Smooth muscle cell (in vitro differentiated cells): ENCODE measurements around the gene CNDP2. TPM values are rescaled to one million over a fixed set of nuclear protein-coding genes. Genes with fewer than 3 reads are reported as not detected.

Experiments used
- DNase-seq: peaks from one replicate; lab custom pipeline; 2025; ENCODE audit not compliant: unreplicated experiment; lab: John Stamatoyannopoulos, UW
- H2AFZ ChIP-seq: fragments of 200-600 bp; sonication (generic); 2 replicates; pipeline ENCODE4 v1.6.0; 2016; ENCODE audit warnings: antibody characterized with exemption, low read depth, mild to moderate bottlenecking
- H3F3A ChIP-seq: fragments of 200-600 bp; sonication (generic); 2 replicates; pipeline ENCODE4 v1.6.0; 2017; ENCODE audit warnings: antibody characterized with exemption, low read depth
- H3K27ac ChIP-seq: fragments of 200-600 bp; sonication (generic); 2 replicates; pipeline ENCODE4 v1.5.1; 2016; ENCODE audit warnings: low read depth, mild to moderate bottlenecking
- H3K27me3 ChIP-seq: fragments of 200-600 bp; sonication (generic); 2 replicates; pipeline ENCODE4 v1.6.1; 2016; ENCODE audit warnings: low read depth, mild to moderate bottlenecking
- H3K36me3 ChIP-seq: fragments of 200-600 bp; sonication (generic); 2 replicates; pipeline ENCODE4 v1.5.1; 2016; ENCODE audit warnings: low read depth
- H3K4me1 ChIP-seq: fragments of 200-600 bp; sonication (generic); 2 replicates; pipeline ENCODE4 v1.5.1; 2016; ENCODE audit warnings: low read depth
- H3K4me2 ChIP-seq: fragments of 200-600 bp; sonication (generic); 2 replicates; pipeline ENCODE4 v1.6.0; 2016; ENCODE audit warnings: mild to moderate bottlenecking
- H3K4me3 ChIP-seq: fragments of 200-600 bp; sonication (generic); 2 replicates; pipeline ENCODE4 v1.5.1; 2016; ENCODE audit warnings: mild to moderate bottlenecking
- H3K79me2 ChIP-seq: fragments of 200-600 bp; sonication (generic); 2 replicates; pipeline ENCODE4 v1.6.0; 2016; ENCODE audit warnings: low read depth, mild to moderate bottlenecking
- H3K9ac ChIP-seq: fragments of 200-600 bp; sonication (generic); 2 replicates; pipeline ENCODE4 v1.6.0; 2016; ENCODE audit warnings: low read depth
- H3K9me3 ChIP-seq: fragments of 200-600 bp; sonication (generic); replicated peaks from 2 replicates; pipeline ENCODE4 v1.5.1; 2016; ENCODE audit warnings: low read depth
- H4K20me1 ChIP-seq: fragments of 200-600 bp; sonication (generic); 2 replicates; pipeline ENCODE4 v1.6.0; 2016; ENCODE audit warnings: low read depth
- WGBS: methylation state at CpG from one replicate; pipeline ENCODE4 v1.1.7; 2016; ENCODE audit warnings: low lambda C conversion rate; 5-methylcytosine and 5-hydroxymethylcytosine counted together
- polyA plus RNA-seq: library from polyadenylated mRNA; unstranded; fragments of >200 nt; fragmentation: Nextera tagmentation; extraction: Ambion mirVana; gene quantifications from 2 replicates; pipeline ENCODE4 v1.2.1, GENCODE V29; 2016
- total RNA-seq: library from RNA; depleted of rRNA; stranded (reverse); fragments of >200 nt; gene quantifications from 2 replicates; pipeline ENCODE4 v1.2.3, GENCODE V29; 2014
- TF ChIP-seq, protein P1 (sequence below): fragments of 200-600 bp; sonication (generic); IDR thresholded peaks from 2 replicates; pipeline ENCODE4 v1.5.1; 2017; ENCODE audit warnings: borderline replicate concordance, mild to moderate bottlenecking, antibody characterized with exemption; ENCODE audit not compliant: insufficient read depth, poor library complexity, severe bottlenecking

Gene CNDP2
- total and polyA plus RNA-seq, 2 experiments from 2014 or later: 48.0 to 64.1 TPM

DNA sequence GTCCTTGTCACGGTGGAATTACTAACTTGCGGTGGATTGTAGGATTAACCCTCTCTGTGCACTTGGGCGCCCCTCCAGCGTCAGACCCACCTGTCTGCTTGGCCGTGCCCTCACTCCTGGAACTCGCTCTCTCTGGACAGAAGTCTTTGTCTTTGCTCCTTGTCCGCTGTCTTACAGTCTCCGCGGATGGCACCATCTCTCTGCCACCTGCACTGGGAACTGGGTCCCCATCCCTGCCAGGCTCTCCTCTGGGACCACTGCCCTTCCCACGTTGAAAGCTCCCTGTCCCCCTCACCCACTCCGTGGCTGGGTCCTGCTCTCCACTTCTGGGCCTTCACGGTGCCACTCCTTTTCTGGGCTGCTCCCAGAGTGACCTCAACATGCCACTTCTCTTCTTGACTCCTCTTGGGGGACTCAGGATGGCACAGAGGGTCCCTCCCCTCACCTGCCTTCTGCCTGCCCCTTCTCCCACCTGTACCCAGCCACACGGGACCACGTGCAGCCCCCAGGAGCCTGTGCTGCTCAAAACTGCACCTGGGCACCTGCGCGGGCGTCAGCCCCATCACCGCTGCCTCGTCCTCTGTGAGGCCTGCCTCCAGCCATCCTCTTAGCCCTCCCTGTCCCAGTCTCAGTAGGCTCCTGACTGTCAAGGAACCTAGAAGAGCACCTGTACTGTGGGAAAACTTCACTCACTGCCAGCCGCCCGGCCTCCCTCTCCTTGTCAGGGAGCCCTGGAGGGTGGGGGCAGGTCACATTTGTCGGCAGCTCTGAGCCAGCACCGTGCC is 11.1 kb downstream of the CNDP2 start:
- H2AFZ ChIP-seq: no peak overlapping the region
- no peaks in the 10 kb centered on the region for H3K36me3 ChIP-seq
- no peaks in the 10 kb centered on the region for H3F3A ChIP-seq
- H3K9ac ChIP-seq: no peak overlapping the region
- WGBS: 91% methylated on average over 23 of the region's 23 CpGs
- no peak for DNase-seq
- peaks cover 16% of the 10 kb centered on the region for H4K20me1 ChIP-seq
- no peak overlapping the region for H3K4me2 ChIP-seq
- no peak overlapping the region for H3K27ac ChIP-seq
- H3K9me3 ChIP-seq: no peaks in the 10 kb centered on the region
- H3K4me3 ChIP-seq: no peak overlapping the region
- no peaks in the 10 kb centered on the region for H3K27me3 ChIP-seq
- no peaks in the 10 kb centered on the region for H3K4me1 ChIP-seq
- TF ChIP-seq, protein P1, sequence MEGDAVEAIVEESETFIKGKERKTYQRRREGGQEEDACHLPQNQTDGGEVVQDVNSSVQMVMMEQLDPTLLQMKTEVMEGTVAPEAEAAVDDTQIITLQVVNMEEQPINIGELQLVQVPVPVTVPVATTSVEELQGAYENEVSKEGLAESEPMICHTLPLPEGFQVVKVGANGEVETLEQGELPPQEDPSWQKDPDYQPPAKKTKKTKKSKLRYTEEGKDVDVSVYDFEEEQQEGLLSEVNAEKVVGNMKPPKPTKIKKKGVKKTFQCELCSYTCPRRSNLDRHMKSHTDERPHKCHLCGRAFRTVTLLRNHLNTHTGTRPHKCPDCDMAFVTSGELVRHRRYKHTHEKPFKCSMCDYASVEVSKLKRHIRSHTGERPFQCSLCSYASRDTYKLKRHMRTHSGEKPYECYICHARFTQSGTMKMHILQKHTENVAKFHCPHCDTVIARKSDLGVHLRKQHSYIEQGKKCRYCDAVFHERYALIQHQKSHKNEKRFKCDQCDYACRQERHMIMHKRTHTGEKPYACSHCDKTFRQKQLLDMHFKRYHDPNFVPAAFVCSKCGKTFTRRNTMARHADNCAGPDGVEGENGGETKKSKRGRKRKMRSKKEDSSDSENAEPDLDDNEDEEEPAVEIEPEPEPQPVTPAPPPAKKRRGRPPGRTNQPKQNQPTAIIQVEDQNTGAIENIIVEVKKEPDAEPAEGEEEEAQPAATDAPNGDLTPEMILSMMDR: no peak
- H3K79me2 ChIP-seq: no peaks in the 10 kb centered on the region

GRCh38 chr18:74507927-74508326 is 11.8 kb downstream of the CNDP2 start:
- no peak for DNase-seq
- no peak overlapping the region for H3K4me2 ChIP-seq
- no peak overlapping the region for H3K4me3 ChIP-seq
- no peaks in the 10 kb centered on the region for H3K79me2 ChIP-seq
- peaks cover 16% of the 10 kb centered on the region for H4K20me1 ChIP-seq
- H3K36me3 ChIP-seq: no peaks in the 10 kb centered on the region
- H3K4me1 ChIP-seq: no peaks in the 10 kb centered on the region
- H3K9ac ChIP-seq: no peak overlapping the region
- H3K27me3 ChIP-seq: no peaks in the 10 kb centered on the region
- H3F3A ChIP-seq: no peaks in the 10 kb centered on the region
- WGBS: 96% methylated on average over 14 of the region's 14 CpGs
- TF ChIP-seq, protein P1: no peak
- H3K27ac ChIP-seq: no peak overlapping the region
- H2AFZ ChIP-seq: no peak overlapping the region
- no peaks in the 10 kb centered on the region for H3K9me3 ChIP-seq

DNA sequence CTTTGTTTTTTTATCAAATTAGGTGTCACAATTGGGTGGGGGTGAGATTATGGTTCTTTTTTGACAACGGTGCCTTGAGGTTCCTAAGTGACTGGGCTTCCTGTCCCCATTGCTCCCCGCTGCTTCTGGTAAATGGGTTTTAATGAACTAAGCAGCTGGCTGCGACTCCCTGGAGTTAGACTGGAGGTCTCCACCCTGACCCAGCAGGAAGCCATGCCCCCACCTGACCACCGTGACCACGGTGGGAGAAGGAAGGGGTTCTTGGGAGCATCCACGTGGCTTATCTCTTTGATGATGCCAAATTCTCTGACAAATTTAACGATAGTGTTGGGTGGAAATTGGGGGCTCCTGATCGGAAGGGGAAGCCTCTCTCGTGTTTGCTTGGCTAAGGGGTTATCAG is 12.2 kb downstream of the CNDP2 start:
- Histone ChIP-seq H3K4me3 (no peak overlapping the region), H3K27me3 (no peaks in the 10 kb centered on the region), H3K9me3 (no peaks in the 10 kb centered on the region), H3F3A (no peaks in the 10 kb centered on the region), H3K4me2 (no peak overlapping the region), H3K36me3 (no peaks in the 10 kb centered on the region), H3K4me1 (no peaks in the 10 kb centered on the region), H3K9ac (no peak overlapping the region), H4K20me1 (peaks cover 14% of the 10 kb centered on the region), H2AFZ (no peak overlapping the region), H3K79me2 (no peaks in the 10 kb centered on the region), H3K27ac (no peak overlapping the region)
- DNase-seq: no peak
- TF ChIP-seq, protein P1: no peak
- WGBS: 93% methylated on average over 9 of the region's 9 CpGs

DNA sequence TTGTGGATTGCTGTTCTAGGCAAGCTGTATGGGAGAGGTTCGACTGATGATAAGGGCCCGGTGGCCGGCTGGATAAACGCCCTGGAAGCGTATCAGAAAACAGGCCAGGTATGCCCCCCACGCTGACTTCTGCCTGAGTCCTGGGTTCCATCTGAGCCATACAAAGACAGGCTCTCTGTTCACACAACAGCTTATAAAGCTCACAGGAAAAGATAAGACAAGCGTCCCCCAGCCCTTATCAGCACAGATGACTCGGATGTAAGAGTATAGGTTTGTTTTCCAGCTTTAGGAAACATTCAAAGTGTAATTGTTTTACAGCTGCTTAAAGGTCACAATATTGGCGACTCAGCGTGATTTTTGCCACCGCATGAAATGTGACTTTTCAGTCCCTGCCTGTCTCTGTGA is 12.7 kb downstream of the CNDP2 start:
- H4K20me1 ChIP-seq: peaks cover 14% of the 10 kb centered on the region
- no peaks in the 10 kb centered on the region for H3K9me3 ChIP-seq
- no peak for DNase-seq
- no peak overlapping the region for H3K4me3 ChIP-seq
- H3K9ac ChIP-seq: no peak overlapping the region
- no peaks in the 10 kb centered on the region for H3K79me2 ChIP-seq
- no peak overlapping the region for H2AFZ ChIP-seq
- TF ChIP-seq, protein P1: no peak
- H3K4me1 ChIP-seq: no peaks in the 10 kb centered on the region
- no peak overlapping the region for H3K27ac ChIP-seq
- no peaks in the 10 kb centered on the region for H3K36me3 ChIP-seq
- no peak overlapping the region for H3K4me2 ChIP-seq
- no peaks in the 10 kb centered on the region for H3F3A ChIP-seq
- WGBS: 75% methylated on average over 11 of the region's 11 CpGs
- no peaks in the 10 kb centered on the region for H3K27me3 ChIP-seq
